Neuronal stem cell (in vitro differentiated cells): ENCODE measurements around the gene MYL5.
"Not testable (repeated sequence)": the region's sequence is repeated elsewhere in the genome, so short reads cannot be mapped to it uniquely, and the experiment has no call there.

Experiments
- DNase-seq: peaks from one replicate; pipeline ENCODE4 v3.0.0-alpha.2; 2013; ENCODE audit warnings: low spot score
- H2AFZ ChIP-seq: one replicate; pipeline ENCODE4 v1.6.1; 2013; ENCODE audit warnings: mild to moderate bottlenecking, low read length, inconsistent platforms
- H2AK5ac ChIP-seq: 2 replicates; pipeline ENCODE4 v1.6.1; 2013; ENCODE audit warnings: low read depth, mild to moderate bottlenecking, inconsistent platforms, low read length, moderate library complexity, mixed read lengths
- H2BK120ac ChIP-seq: 2 replicates; pipeline ENCODE4 v1.6.1; 2013; ENCODE audit warnings: low read depth, mild to moderate bottlenecking, inconsistent platforms, low read length, moderate library complexity, mixed read lengths
- H2BK12ac ChIP-seq: one replicate; pipeline ENCODE4 v1.6.1; 2013; ENCODE audit warnings: low read length, inconsistent platforms
- H2BK15ac ChIP-seq: 2 replicates; pipeline ENCODE4 v1.6.1; 2013; ENCODE audit warnings: mild to moderate bottlenecking, low read length, inconsistent platforms, mixed read lengths
- H2BK5ac ChIP-seq: one replicate; pipeline ENCODE4 v1.6.1; 2013; ENCODE audit warnings: inconsistent platforms, mild to moderate bottlenecking, low read length, moderate library complexity
- H3K14ac ChIP-seq: one replicate; pipeline ENCODE4 v1.6.1; 2013; ENCODE audit warnings: low read length, inconsistent platforms
- H3K18ac ChIP-seq: 2 replicates; pipeline ENCODE4 v1.6.1; 2013; ENCODE audit warnings: low read length, inconsistent platforms
- H3K23ac ChIP-seq: 2 replicates; pipeline ENCODE4 v1.6.1; 2013; ENCODE audit warnings: low read depth, mild to moderate bottlenecking, mixed read lengths, low read length, inconsistent platforms; ENCODE audit not compliant: poor library complexity
- H3K27ac ChIP-seq: replicated peaks from 3 replicates; pipeline ENCODE4 v1.5.1; 2013; ENCODE audit warnings: low read length, inconsistent platforms
- H3K27me3 ChIP-seq, 3 experiments: 2 replicates each; pipeline ENCODE4 v1.6.1; 2013; ENCODE audit warnings: low read length in 3 of 3, mild to moderate bottlenecking in 2 of 3, inconsistent platforms in 1 of 3, low read depth in 1 of 3, mixed read lengths in 1 of 3, moderate library complexity in 1 of 3; ENCODE audit not compliant: control insufficient read depth in 3 of 3, insufficient read depth in 3 of 3
- H3K36me3 ChIP-seq, 2 donors: replicated peaks in 1 of 2; 2 replicates each; pipeline ENCODE4 v1.6.1; 2013; ENCODE audit warnings: low read length in 2 of 2; ENCODE audit not compliant: control insufficient read depth in 2 of 2, insufficient read depth in 2 of 2
- H3K4ac ChIP-seq: 2 replicates; pipeline ENCODE4 v1.6.1; 2013; ENCODE audit warnings: inconsistent platforms, mild to moderate bottlenecking, low read length, moderate library complexity
- H3K4me1 ChIP-seq, 2 donors: 1 replicate in 1 of 2; 2 replicates in 1 of 2; pipeline ENCODE4 v1.6.1; 2013; ENCODE audit warnings: low read length in 2 of 2, low read depth in 1 of 2; ENCODE audit not compliant: control insufficient read depth in 2 of 2, insufficient read depth in 1 of 2
- H3K4me2 ChIP-seq: one replicate; pipeline ENCODE4 v1.6.1; 2013; ENCODE audit warnings: mild to moderate bottlenecking, low read length, inconsistent platforms; ENCODE audit not compliant: insufficient read depth, poor library complexity, severe bottlenecking
- H3K4me3 ChIP-seq, 2 donors: 2 replicates each; pipeline ENCODE4 v1.5.1; 2013; ENCODE audit warnings: low read length in 2 of 2, mild to moderate bottlenecking in 2 of 2, inconsistent platforms in 1 of 2, moderate library complexity in 1 of 2
- H3K79me1 ChIP-seq: one replicate; pipeline ENCODE4 v1.6.1; 2013; ENCODE audit warnings: low read depth, mild to moderate bottlenecking, inconsistent platforms, low read length, moderate library complexity
- H3K9ac ChIP-seq: one replicate; pipeline ENCODE4 v1.6.1; 2013; ENCODE audit warnings: mild to moderate bottlenecking, low read depth, low read length, inconsistent platforms; ENCODE audit not compliant: poor library complexity
- H3K9me3 ChIP-seq, 2 donors: replicated peaks in 1 of 2; 2 replicates each; pipeline versions ENCODE3 to v1.6.1; 2013; ENCODE audit warnings: low read length in 2 of 2, mild to moderate bottlenecking in 2 of 2, inconsistent platforms in 1 of 2, low read depth in 1 of 2, mixed read lengths in 1 of 2, moderate library complexity in 1 of 2; ENCODE audit not compliant: control insufficient read depth in 2 of 2, insufficient read depth in 1 of 2
- H4K8ac ChIP-seq: one replicate; pipeline ENCODE4 v1.6.1; 2013; ENCODE audit warnings: low read depth, mild to moderate bottlenecking, inconsistent platforms, low read length, moderate library complexity
- H4K91ac ChIP-seq: one replicate; pipeline ENCODE4 v1.6.1; 2013; ENCODE audit warnings: low read length, low read depth, mild to moderate bottlenecking, inconsistent platforms; ENCODE audit not compliant: poor library complexity
- WGBS, 2 donors: extraction: QIAGEN DNeasy Blood & Tissue Kit; methylation state at CpG; one replicate each; pipeline ENCODE4 v1.1.7; 2013; ENCODE audit warnings: missing lambda C conversion rate in 2 of 2, mixed read lengths in 1 of 2; ENCODE audit not compliant: insufficient read length in 2 of 2, insufficient replicate concordance in 1 of 2; ENCODE audit errors: extremely low coverage in 2 of 2; 5-methylcytosine and 5-hydroxymethylcytosine counted together

Gene MYL5

GRCh38 chr4:730511-730910, 56.2 kb downstream of the MYL5 start:
- Histone ChIP-seq H3K4me3 (no peak overlapping the region), H2BK120ac (no peak overlapping the region), H4K8ac (no peak overlapping the region), H3K9ac (no peak overlapping the region), H3K4me2 (no peak overlapping the region), H2AFZ (no peak overlapping the region), H2BK5ac (peak overlapping the region; percentile 11), H2AK5ac (no peak overlapping the region), H3K27me3 (no peaks in the 10 kb centered on the region), H3K4ac (no peak overlapping the region), H3K27ac (no peak overlapping the region), H3K36me3 (peaks cover 32 to 75% of the 10 kb centered on the region in 2 donors), H3K79me1 (peaks cover 29% of the 10 kb centered on the region), H3K9me3 (peaks cover 0 to 5% of the 10 kb centered on the region in 2 donors), H2BK12ac (no peak overlapping the region), H3K23ac (no peak overlapping the region), H4K91ac (no peak overlapping the region), H2BK15ac (no peak overlapping the region), H3K18ac (no peak overlapping the region), H3K4me1 (peaks cover 0 to 1% of the 10 kb centered on the region in 2 donors), H3K14ac (no peak overlapping the region)
- no peak for DNase-seq
- WGBS, 2 donors: no CpG with 5 or more reads among the region's 27 CpGs

GRCh38 chr4:730946-731904, 56.9 kb downstream of the MYL5 start:
- not testable (repeated sequence) for H3K4me2 ChIP-seq, DNase-seq, H3K4me3 ChIP-seq, H2AFZ ChIP-seq, H2BK120ac ChIP-seq, H3K9ac ChIP-seq, H3K4me1 ChIP-seq, H2BK12ac ChIP-seq, H3K27ac ChIP-seq, H3K27me3 ChIP-seq, H2AK5ac ChIP-seq, H3K9me3 ChIP-seq, H4K8ac ChIP-seq, H4K91ac ChIP-seq, H3K4ac ChIP-seq, H2BK15ac ChIP-seq
- Histone ChIP-seq H3K18ac (peak overlapping the region; percentile 8), H3K14ac (peak overlapping the region; percentile 82), H3K36me3 (peaks cover 35 to 77% of the 10 kb centered on the region in 2 donors), H3K23ac (peak overlapping the region; percentile 73), H2BK5ac (peak overlapping the region; percentile 11), H3K79me1 (peaks cover 24% of the 10 kb centered on the region)
- no CpG with 5 or more reads among the region's 68 CpGs for WGBS, 2 donors
